Measurements from ENCODE around the gene SLC9A3. TPM values are rescaled to one million over a fixed set of nuclear protein-coding genes. Genes with fewer than 3 reads are reported as not detected.

Gene SLC9A3
- total and polyA plus RNA-seq, 4 donors: 2.3 to 7.2 (median 4.3) TPM

- peaks cover 2% of the 10 kb centered on the region for H3K36me3 ChIP-seq (ENCODE audit: control insufficient read depth, insufficient read depth, low read length)
- no peak overlapping the region for H3K4me3 ChIP-seq (ENCODE audit: low read depth, low read length)
- H3K4me1 ChIP-seq (ENCODE audit: control insufficient read depth, insufficient read depth, low read length): peaks cover 5% of the 10 kb centered on the region
- DNase-seq (ENCODE audit: low read depth in 4 of 6, low spot score in 6 of 6): no peak
- WGBS (ENCODE audit: insufficient coverage): 84% methylated on average over 29 of the region's 29 CpGs
- H3K27me3 ChIP-seq (ENCODE audit: control insufficient read depth, insufficient read depth, low read length): no peaks in the 10 kb centered on the region
- no peaks in the 10 kb centered on the region for H3K9me3 ChIP-seq (ENCODE audit: control insufficient read depth, insufficient read depth, low read length)
- no peak overlapping the region for H3K27ac ChIP-seq (ENCODE audit: low read depth, low read length)
Observed at GRCh38 chr5:485113-485945, 38.9 kb downstream of the SLC9A3 start.

- no peaks in the 10 kb centered on the region for H3K27me3 ChIP-seq (ENCODE audit: control insufficient read depth, insufficient read depth, low read length)
- WGBS (ENCODE audit: insufficient coverage): 90% methylated on average over 23 of the region's 24 CpGs
- H3K36me3 ChIP-seq (ENCODE audit: control insufficient read depth, insufficient read depth, low read length): peaks cover 8% of the 10 kb centered on the region
- H3K27ac ChIP-seq (ENCODE audit: low read depth, low read length): no peak overlapping the region
- peaks cover 5% of the 10 kb centered on the region for H3K4me1 ChIP-seq (ENCODE audit: control insufficient read depth, insufficient read depth, low read length)
- H3K9me3 ChIP-seq (ENCODE audit: control insufficient read depth, insufficient read depth, low read length): no peaks in the 10 kb centered on the region
- DNase-seq (ENCODE audit: low read depth in 4 of 6, low spot score in 6 of 6): no peak
- no peak overlapping the region for H3K4me3 ChIP-seq (ENCODE audit: low read depth, low read length)
Observed at GRCh38 chr5:484556-484955, 39.7 kb downstream of the SLC9A3 start.

- peaks cover 17% of the 10 kb centered on the region for H3K36me3 ChIP-seq (ENCODE audit: control insufficient read depth, insufficient read depth, low read length)
- no peak overlapping the region for H3K27ac ChIP-seq (ENCODE audit: low read depth, low read length)
- H3K9me3 ChIP-seq (ENCODE audit: control insufficient read depth, insufficient read depth, low read length): no peaks in the 10 kb centered on the region
- 88% methylated on average over 27 of the region's 34 CpGs for WGBS (ENCODE audit: insufficient coverage)
- no peaks in the 10 kb centered on the region for H3K27me3 ChIP-seq (ENCODE audit: control insufficient read depth, insufficient read depth, low read length)
- no peak for DNase-seq (ENCODE audit: low read depth in 4 of 6, low spot score in 6 of 6)
- no peaks in the 10 kb centered on the region for H3K4me1 ChIP-seq (ENCODE audit: control insufficient read depth, insufficient read depth, low read length)
- H3K4me3 ChIP-seq (ENCODE audit: low read depth, low read length): no peak overlapping the region
Observed at GRCh38 chr5:483434-484140, 40.7 kb downstream of the SLC9A3 start.

- H3K36me3 ChIP-seq (ENCODE audit: control insufficient read depth, insufficient read depth, low read length): peaks cover 23% of the 10 kb centered on the region
- no peak overlapping the region for H3K4me3 ChIP-seq (ENCODE audit: low read depth, low read length)
- no peak for DNase-seq (ENCODE audit: low read depth in 4 of 6, low spot score in 6 of 6)
- no peaks in the 10 kb centered on the region for H3K9me3 ChIP-seq (ENCODE audit: control insufficient read depth, insufficient read depth, low read length)
- H3K27ac ChIP-seq (ENCODE audit: low read depth, low read length): no peak overlapping the region
- no peaks in the 10 kb centered on the region for H3K27me3 ChIP-seq (ENCODE audit: control insufficient read depth, insufficient read depth, low read length)
- H3K4me1 ChIP-seq (ENCODE audit: control insufficient read depth, insufficient read depth, low read length): no peaks in the 10 kb centered on the region
- 95% methylated on average over 26 of the region's 26 CpGs for WGBS (ENCODE audit: insufficient coverage)
Observed at GRCh38 chr5:483011-483410, 41.2 kb downstream of the SLC9A3 start.

GRCh38 chr5:482506-482905 is 41.7 kb downstream of the SLC9A3 start:
- no peak for DNase-seq (ENCODE audit: low read depth in 4 of 6, low spot score in 6 of 6)
- H3K27me3 ChIP-seq (ENCODE audit: control insufficient read depth, insufficient read depth, low read length): no peaks in the 10 kb centered on the region
- no peaks in the 10 kb centered on the region for H3K4me1 ChIP-seq (ENCODE audit: control insufficient read depth, insufficient read depth, low read length)
- WGBS (ENCODE audit: insufficient coverage): 92% methylated on average over 27 of the region's 27 CpGs
- no peak overlapping the region for H3K4me3 ChIP-seq (ENCODE audit: low read depth, low read length)
- H3K36me3 ChIP-seq (ENCODE audit: control insufficient read depth, insufficient read depth, low read length): peaks cover 27% of the 10 kb centered on the region
- no peak overlapping the region for H3K27ac ChIP-seq (ENCODE audit: low read depth, low read length)
- H3K9me3 ChIP-seq (ENCODE audit: control insufficient read depth, insufficient read depth, low read length): no peaks in the 10 kb centered on the region

- Histone ChIP-seq H3K27me3 (ENCODE audit: control insufficient read depth, insufficient read depth, low read length) (no peaks in the 10 kb centered on the region), H3K4me1 (ENCODE audit: control insufficient read depth, insufficient read depth, low read length) (no peaks in the 10 kb centered on the region), H3K36me3 (ENCODE audit: control insufficient read depth, insufficient read depth, low read length) (peaks cover 32% of the 10 kb centered on the region), H3K4me3 (ENCODE audit: low read depth, low read length) (no peak overlapping the region), H3K9me3 (ENCODE audit: control insufficient read depth, insufficient read depth, low read length) (no peaks in the 10 kb centered on the region), H3K27ac (ENCODE audit: low read depth, low read length) (no peak overlapping the region)
- no peak for DNase-seq (ENCODE audit: low read depth in 4 of 6, low spot score in 6 of 6)
- 82% methylated on average over 17 of the region's 24 CpGs for WGBS (ENCODE audit: insufficient coverage)
Observed at GRCh38 chr5:482021-482420, 42.2 kb downstream of the SLC9A3 start.

GRCh38 chr5:481347-481746 is 42.9 kb downstream of the SLC9A3 start:
- Histone ChIP-seq H3K4me3 (ENCODE audit: low read depth, low read length) (no peak overlapping the region), H3K9me3 (ENCODE audit: control insufficient read depth, insufficient read depth, low read length) (no peaks in the 10 kb centered on the region), H3K4me1 (ENCODE audit: control insufficient read depth, insufficient read depth, low read length) (peaks cover 1% of the 10 kb centered on the region), H3K27me3 (ENCODE audit: control insufficient read depth, insufficient read depth, low read length) (peaks cover 2% of the 10 kb centered on the region), H3K27ac (ENCODE audit: low read depth, low read length) (no peak overlapping the region), H3K36me3 (ENCODE audit: control insufficient read depth, insufficient read depth, low read length) (peaks cover 39% of the 10 kb centered on the region)
- WGBS (ENCODE audit: insufficient coverage): 90% methylated on average over 22 of the region's 23 CpGs
- DNase-seq (ENCODE audit: low read depth in 4 of 6, low spot score in 6 of 6): no peak

- DNase-seq (ENCODE audit: low read depth in 4 of 6, low spot score in 6 of 6): no peak
- no peaks in the 10 kb centered on the region for H3K9me3 ChIP-seq (ENCODE audit: control insufficient read depth, insufficient read depth, low read length)
- peaks cover 51% of the 10 kb centered on the region for H3K36me3 ChIP-seq (ENCODE audit: control insufficient read depth, insufficient read depth, low read length)
- H3K4me3 ChIP-seq (ENCODE audit: low read depth, low read length): no peak overlapping the region
- peaks cover 17% of the 10 kb centered on the region for H3K27me3 ChIP-seq (ENCODE audit: control insufficient read depth, insufficient read depth, low read length)
- 79% methylated on average over 34 of the region's 34 CpGs for WGBS (ENCODE audit: insufficient coverage)
- peaks cover 17% of the 10 kb centered on the region for H3K4me1 ChIP-seq (ENCODE audit: control insufficient read depth, insufficient read depth, low read length)
- H3K27ac ChIP-seq (ENCODE audit: low read depth, low read length): no peak overlapping the region
Observed at GRCh38 chr5:479566-480319, 44.5 kb downstream of the SLC9A3 start.

GRCh38 chr5:478982-479535 is 45.2 kb downstream of the SLC9A3 start:
- 89% methylated on average over 18 of the region's 18 CpGs for WGBS (ENCODE audit: insufficient coverage)
- peaks cover 20% of the 10 kb centered on the region for H3K4me1 ChIP-seq (ENCODE audit: control insufficient read depth, insufficient read depth, low read length)
- no peaks in the 10 kb centered on the region for H3K9me3 ChIP-seq (ENCODE audit: control insufficient read depth, insufficient read depth, low read length)
- H3K4me3 ChIP-seq (ENCODE audit: low read depth, low read length): no peak overlapping the region
- peaks cover 18% of the 10 kb centered on the region for H3K27me3 ChIP-seq (ENCODE audit: control insufficient read depth, insufficient read depth, low read length)
- DNase-seq (ENCODE audit: low read depth in 4 of 6, low spot score in 6 of 6): no peak
- H3K36me3 ChIP-seq (ENCODE audit: control insufficient read depth, insufficient read depth, low read length): peaks cover 51% of the 10 kb centered on the region
- no peak overlapping the region for H3K27ac ChIP-seq (ENCODE audit: low read depth, low read length)

All from spinal cord (tissue), 10 donors.